ENCODE measurements around the gene PACSIN3.

PACSIN3 gene

DNA sequence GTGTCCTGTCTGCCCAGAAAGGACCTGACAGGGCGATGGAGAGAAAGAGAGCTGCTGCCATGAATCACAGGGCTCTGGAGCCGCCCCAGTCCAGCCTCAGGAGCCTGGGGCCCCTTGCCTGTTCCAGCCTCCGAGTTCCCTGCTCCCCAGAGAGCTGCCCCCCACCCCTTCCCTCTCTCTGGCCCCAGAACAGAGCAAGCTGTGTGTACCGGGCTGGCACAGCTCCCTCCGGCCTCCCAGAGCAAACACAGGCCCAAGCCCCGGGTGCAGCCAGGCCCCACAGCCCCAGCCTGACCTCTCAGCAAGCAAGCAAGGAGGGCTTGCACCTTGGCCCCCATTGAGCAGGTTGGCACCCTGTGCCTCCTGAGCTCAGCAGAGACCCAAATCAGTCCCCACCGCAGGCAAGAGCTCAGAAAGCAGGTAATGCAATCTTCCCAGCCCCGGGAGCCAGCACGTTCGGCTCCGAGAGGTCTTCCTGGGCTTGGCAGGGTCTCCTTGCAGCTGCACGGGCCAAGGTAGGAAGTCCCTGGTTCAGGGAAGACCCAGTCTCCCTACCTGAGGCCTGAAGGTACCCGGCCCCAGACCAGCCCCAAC, 1.4 kb downstream of the PACSIN3 start:
- peak overlapping the region; percentile 95 for H3K9ac ChIP-seq (ENCODE audit: insufficient read length, low read depth)
- TF ChIP-seq ZNF274 (IDR thresholded peaks at IDR 0.05; ENCODE audit: low read depth, low read length), result no peak
- TF ChIP-seq SUZ12 (IDR thresholded peaks at IDR 0.05; ENCODE audit: extremely low read depth, insufficient read depth, insufficient read length), result no peak
- no peak for TF ChIP-seq YY1 (IDR thresholded peaks at IDR 0.05; ENCODE audit: insufficient read depth, insufficient read length)

GRCh38 chr11:47183969-47184368, 2.3 kb downstream of the PACSIN3 start:
- Histone ChIP-seq H3K4me1 (ENCODE audit: insufficient read depth, insufficient read length) (peaks cover 27% of the 10 kb centered on the region), H3K36me3 (ENCODE audit: insufficient read depth, insufficient read length, low read length) (peaks cover 47% of the 10 kb centered on the region), H3K9ac (ENCODE audit: insufficient read length, low read depth) (peak overlapping the region; percentile 95), H3K9me3 (ENCODE audit: insufficient read depth, low read length) (no peaks in the 10 kb centered on the region), H3K4me3 (ENCODE audit: insufficient read length, low read depth) (no peak overlapping the region), H3K27me3 (ENCODE audit: insufficient read depth, insufficient read length) (no peaks in the 10 kb centered on the region)
- no peak for TF ChIP-seq ZNF274 (IDR thresholded peaks at IDR 0.05; ENCODE audit: low read depth, low read length)
- no peak for TF ChIP-seq SUZ12 (IDR thresholded peaks at IDR 0.05; ENCODE audit: extremely low read depth, insufficient read depth, insufficient read length)
- no peak for TF ChIP-seq YY1 (IDR thresholded peaks at IDR 0.05; ENCODE audit: insufficient read depth, insufficient read length)
- DNase-seq (ENCODE audit: low read depth, low spot score), result no peak

More for the DNA sequence above, 1.4 kb downstream of the PACSIN3 start:
- no peak for DNase-seq (ENCODE audit: low read depth, low spot score)
- Histone ChIP-seq H3K9me3 (ENCODE audit: insufficient read depth, low read length) (no peaks in the 10 kb centered on the region), H3K4me1 (ENCODE audit: insufficient read depth, insufficient read length) (peaks cover 30% of the 10 kb centered on the region), H3K36me3 (ENCODE audit: insufficient read depth, insufficient read length, low read length) (peaks cover 38% of the 10 kb centered on the region), H3K27me3 (ENCODE audit: insufficient read depth, insufficient read length) (no peaks in the 10 kb centered on the region), H3K4me3 (ENCODE audit: insufficient read length, low read depth) (peak overlapping the region; percentile 66)

DNA sequence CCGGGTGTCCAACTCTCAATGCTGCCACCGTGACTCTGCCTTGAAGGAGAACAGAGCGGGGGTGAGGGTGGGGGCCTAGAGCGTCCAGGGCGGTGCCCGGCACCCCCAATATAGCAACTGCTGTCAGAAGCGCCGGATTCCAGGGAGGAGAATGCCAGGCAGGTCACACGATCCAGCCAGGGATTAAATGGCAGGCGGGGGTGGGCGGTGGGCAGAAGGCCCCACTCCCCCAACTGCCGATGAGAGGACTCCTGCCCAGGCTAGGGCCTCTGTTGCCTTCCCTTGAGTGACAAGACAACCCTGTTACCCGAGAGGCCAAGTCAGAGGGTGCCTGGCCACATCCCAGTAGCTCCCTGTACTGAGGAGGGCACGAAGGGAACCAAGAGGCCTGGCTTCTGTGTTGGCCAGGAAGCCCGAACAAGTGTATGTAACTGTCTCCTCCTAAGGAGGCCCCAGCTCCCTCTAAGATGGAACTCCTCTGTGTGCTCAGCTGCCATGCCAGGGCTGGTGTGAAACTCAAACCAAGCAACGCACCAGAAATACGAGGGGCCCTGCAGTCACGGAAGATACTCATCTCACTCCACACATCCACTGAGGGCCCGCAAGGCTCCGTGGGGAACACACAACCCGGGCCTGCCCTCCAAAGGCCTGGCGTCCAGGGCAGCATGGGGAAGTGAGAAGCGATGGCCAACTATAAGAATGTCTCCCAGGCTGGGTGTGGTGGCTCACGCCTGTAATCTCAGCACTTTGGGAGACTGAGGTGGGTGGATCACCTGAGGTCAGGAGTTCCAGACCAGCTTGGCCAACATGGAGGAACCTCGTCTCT, 3.0 kb downstream of the PACSIN3 start:
- DNase-seq (ENCODE audit: low read depth, low spot score), result no peak
- no peak overlapping the region for H3K4me3 ChIP-seq (ENCODE audit: insufficient read length, low read depth)
- no peaks in the 10 kb centered on the region for H3K9me3 ChIP-seq (ENCODE audit: insufficient read depth, low read length)
- H3K27me3 ChIP-seq (ENCODE audit: insufficient read depth, insufficient read length), result no peaks in the 10 kb centered on the region
- peak overlapping the region; percentile 24 for H3K9ac ChIP-seq (ENCODE audit: insufficient read length, low read depth)
- TF ChIP-seq SUZ12 (IDR thresholded peaks at IDR 0.05; ENCODE audit: extremely low read depth, insufficient read depth, insufficient read length) (no peak), YY1 (IDR thresholded peaks at IDR 0.05; ENCODE audit: insufficient read depth, insufficient read length) (no peak), ZNF274 (IDR thresholded peaks at IDR 0.05; ENCODE audit: low read depth, low read length) (no peak)
- H3K36me3 ChIP-seq (ENCODE audit: insufficient read depth, insufficient read length, low read length), result peaks cover 54% of the 10 kb centered on the region
- peaks cover 30% of the 10 kb centered on the region for H3K4me1 ChIP-seq (ENCODE audit: insufficient read depth, insufficient read length)

- Histone ChIP-seq H3K36me3 (ENCODE audit: insufficient read depth, insufficient read length, low read length) (peaks cover 60% of the 10 kb centered on the region), H3K9me3 (ENCODE audit: insufficient read depth, low read length) (no peaks in the 10 kb centered on the region), H3K4me3 (ENCODE audit: insufficient read length, low read depth) (no peak overlapping the region), H3K27me3 (ENCODE audit: insufficient read depth, insufficient read length) (no peaks in the 10 kb centered on the region), H3K4me1 (ENCODE audit: insufficient read depth, insufficient read length) (peaks cover 38% of the 10 kb centered on the region), H3K9ac (ENCODE audit: insufficient read length, low read depth) (peak overlapping the region; percentile 6)
- no peak for DNase-seq (ENCODE audit: low read depth, low spot score)
- TF ChIP-seq YY1 (IDR thresholded peaks at IDR 0.05; ENCODE audit: insufficient read depth, insufficient read length) (no peak), SUZ12 (IDR thresholded peaks at IDR 0.05; ENCODE audit: extremely low read depth, insufficient read depth, insufficient read length) (no peak)
These were observed 3.9 kb downstream of the PACSIN3 start for GRCh38 chr11:47182380-47182779.

GRCh38 chr11:47181271-47181670, 5.0 kb downstream of the PACSIN3 start:
- Histone ChIP-seq H3K4me3 (ENCODE audit: insufficient read length, low read depth) (no peak overlapping the region), H3K9me3 (ENCODE audit: insufficient read depth, low read length) (no peaks in the 10 kb centered on the region), H3K9ac (ENCODE audit: insufficient read length, low read depth) (no peak overlapping the region), H3K4me1 (ENCODE audit: insufficient read depth, insufficient read length) (peaks cover 40% of the 10 kb centered on the region), H3K27me3 (ENCODE audit: insufficient read depth, insufficient read length) (no peaks in the 10 kb centered on the region), H3K36me3 (ENCODE audit: insufficient read depth, insufficient read length, low read length) (peaks cover 60% of the 10 kb centered on the region)
- TF ChIP-seq YY1 (IDR thresholded peaks at IDR 0.05; ENCODE audit: insufficient read depth, insufficient read length) (no peak), SUZ12 (IDR thresholded peaks at IDR 0.05; ENCODE audit: extremely low read depth, insufficient read depth, insufficient read length) (no peak), ZNF274 (IDR thresholded peaks at IDR 0.05; ENCODE audit: low read depth, low read length) (no peak)
- DNase-seq (ENCODE audit: low read depth, low spot score), result no peak

DNA sequence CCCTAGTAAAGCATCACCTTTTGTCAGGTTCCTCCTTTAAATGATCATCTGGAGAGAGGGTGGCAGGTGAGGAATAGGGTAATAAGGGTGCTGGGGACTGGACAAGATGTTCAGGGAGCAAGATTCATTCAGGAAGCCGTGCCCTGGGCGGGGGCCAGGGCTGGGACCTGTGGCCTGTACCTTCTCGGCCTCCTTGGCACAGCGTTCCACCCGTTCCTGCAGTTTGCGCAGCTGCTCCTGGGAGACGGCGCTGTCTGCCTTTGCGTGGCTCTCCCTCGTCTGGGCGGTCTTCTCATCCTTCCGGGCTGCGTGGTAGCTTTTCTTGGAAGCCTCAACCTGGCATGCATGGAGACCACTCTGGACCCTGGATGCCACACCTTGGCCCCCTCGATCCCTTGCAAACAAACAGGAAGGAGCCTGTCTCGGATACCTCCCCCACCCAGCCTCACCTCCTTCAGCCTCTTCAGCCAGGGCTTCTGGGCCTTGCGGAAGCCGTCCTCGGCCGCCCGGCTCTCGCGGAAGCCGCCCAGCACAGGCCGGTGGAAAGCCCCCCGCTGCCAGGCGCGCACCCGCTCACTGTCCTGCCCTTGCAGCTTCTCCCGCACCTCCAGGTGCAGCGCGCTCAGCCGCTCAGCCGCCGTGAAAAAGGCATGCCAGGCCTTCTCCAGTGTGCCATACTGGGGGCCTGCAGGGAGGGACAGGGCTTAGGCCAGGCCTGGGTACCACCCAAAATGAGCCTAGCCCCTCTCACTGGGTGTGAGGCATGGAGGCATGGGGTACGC, 6.0 kb downstream of the PACSIN3 start:
- peaks cover 42% of the 10 kb centered on the region for H3K4me1 ChIP-seq (ENCODE audit: insufficient read depth, insufficient read length)
- DNase-seq (ENCODE audit: low read depth, low spot score), result no peak

DNA sequence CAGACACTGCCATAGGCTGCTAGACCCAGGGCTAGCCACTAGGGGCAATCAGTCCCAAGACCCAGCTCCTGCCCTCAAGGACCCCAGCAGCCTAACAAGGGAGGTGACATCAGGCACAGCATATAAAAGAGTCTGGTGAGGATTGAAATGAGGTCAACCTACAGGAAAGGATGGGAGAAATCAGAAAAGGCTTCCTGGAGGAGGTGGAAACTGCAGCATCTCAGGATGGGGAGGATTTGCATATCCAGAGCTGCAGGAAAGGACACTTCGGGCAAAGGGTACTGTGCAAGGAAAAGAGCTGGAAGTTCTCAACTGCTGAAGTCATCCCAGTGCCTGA, 6.6 kb downstream of the PACSIN3 start:
- Histone ChIP-seq H3K27me3 (ENCODE audit: insufficient read depth, insufficient read length) (no peaks in the 10 kb centered on the region), H3K4me3 (ENCODE audit: insufficient read length, low read depth) (no peak overlapping the region), H3K9me3 (ENCODE audit: insufficient read depth, low read length) (no peaks in the 10 kb centered on the region), H3K9ac (ENCODE audit: insufficient read length, low read depth) (no peak overlapping the region), H3K4me1 (ENCODE audit: insufficient read depth, insufficient read length) (peaks cover 39% of the 10 kb centered on the region), H3K36me3 (ENCODE audit: insufficient read depth, insufficient read length, low read length) (peaks cover 74% of the 10 kb centered on the region)
- DNase-seq (ENCODE audit: low read depth, low spot score), result no peak
- TF ChIP-seq SUZ12 (IDR thresholded peaks at IDR 0.05; ENCODE audit: extremely low read depth, insufficient read depth, insufficient read length) (no peak), YY1 (IDR thresholded peaks at IDR 0.05; ENCODE audit: insufficient read depth, insufficient read length) (no peak), ZNF274 (IDR thresholded peaks at IDR 0.05; ENCODE audit: low read depth, low read length) (no peak)

More for the DNA sequence above, 6.0 kb downstream of the PACSIN3 start:
- H3K4me3 ChIP-seq (ENCODE audit: insufficient read length, low read depth), result no peak overlapping the region
- H3K36me3 ChIP-seq (ENCODE audit: insufficient read depth, insufficient read length, low read length), result peaks cover 69% of the 10 kb centered on the region
- peak overlapping the region; percentile 37 for H3K9ac ChIP-seq (ENCODE audit: insufficient read length, low read depth)
- no peaks in the 10 kb centered on the region for H3K9me3 ChIP-seq (ENCODE audit: insufficient read depth, low read length)
- TF ChIP-seq YY1 (IDR thresholded peaks at IDR 0.05; ENCODE audit: insufficient read depth, insufficient read length) (no peak), ZNF274 (IDR thresholded peaks at IDR 0.05; ENCODE audit: low read depth, low read length) (no peak), SUZ12 (IDR thresholded peaks at IDR 0.05; ENCODE audit: extremely low read depth, insufficient read depth, insufficient read length) (no peak)
- H3K27me3 ChIP-seq (ENCODE audit: insufficient read depth, insufficient read length), result no peaks in the 10 kb centered on the region
